PC-9 (cell line): ENCODE measurements around the gene PDK2. TPM values are rescaled to one million over a fixed set of nuclear protein-coding genes. Genes with fewer than 3 reads are reported as not detected.

Experiments used
- BruUV-seq: library from RNA; stranded (reverse); fragments of 400-500 nt; replicated peaks from 2 replicates; lab custom pipeline; 2021; lab: Mats Ljungman, UMichigan
- CTCF ChIA-PET: fragments of 300-600 bp; sonication (Branson Sonifier 250); formaldehyde crosslinking; loops from one replicate; lab custom pipeline; 2022; ENCODE audit warnings: antibody characterized with exemption; lab: Charles Lee
- POLR2A ChIA-PET: fragments of 300-600 bp; sonication (Branson Sonifier 250); formaldehyde crosslinking; loops from one replicate; lab custom pipeline; 2022; ENCODE audit warnings: antibody characterized with exemption; ENCODE audit not compliant: unreplicated experiment; lab: Charles Lee
- DNase-seq, 2 experiments: peaks; one replicate each; pipeline versions ENCODE4 v3.0.0 to v3.0.0-alpha.2; 2015 to 2022; ENCODE audit warnings: mixed read lengths in 1 of 2
- H2AFZ ChIP-seq: fragments of 200-600 bp; sonication (generic); 2 replicates; pipeline ENCODE4 v1.8.1; 2017; ENCODE audit warnings: antibody characterized with exemption
- H3F3A ChIP-seq: fragments of 200-600 bp; sonication (generic); 2 replicates; pipeline ENCODE4 v1.8.1; 2017; ENCODE audit warnings: antibody characterized with exemption, mild to moderate bottlenecking, low read depth; ENCODE audit not compliant: insufficient read depth
- H3K27ac ChIP-seq: fragments of 200-600 bp; sonication (generic); 2 replicates; pipeline ENCODE4 v1.6.1; 2016; ENCODE audit warnings: mixed run types
- H3K27me3 ChIP-seq: fragments of 200-600 bp; sonication (generic); 2 replicates; pipeline ENCODE4 v1.6.1; 2016; ENCODE audit warnings: low read depth, mixed run types; ENCODE audit not compliant: insufficient read depth
- H3K36me3 ChIP-seq: fragments of 200-600 bp; sonication (generic); 2 replicates; pipeline ENCODE4 v1.6.1; 2016; ENCODE audit warnings: low read depth, mixed run types
- H3K4me1 ChIP-seq: fragments of 200-600 bp; sonication (generic); replicated peaks from 2 replicates; pipeline ENCODE4 v1.6.1; 2016; ENCODE audit warnings: mixed run types; ENCODE audit not compliant: insufficient read depth
- H3K4me2 ChIP-seq: fragments of 200-600 bp; sonication (generic); 2 replicates; pipeline ENCODE4 v1.6.1; 2017; ENCODE audit warnings: mixed run types
- H3K4me3 ChIP-seq: fragments of 200-600 bp; sonication (generic); 2 replicates; pipeline ENCODE4 v1.6.1; 2016; ENCODE audit warnings: mixed run types
- H3K79me2 ChIP-seq: fragments of 200-600 bp; sonication (generic); 2 replicates; pipeline ENCODE4 v1.6.1; 2017; ENCODE audit warnings: low read depth, mixed run types
- H3K9me2 ChIP-seq: fragments of 200-600 bp; sonication (generic); 2 replicates; pipeline ENCODE4 v1.8.1; 2017; ENCODE audit warnings: mild to moderate bottlenecking; ENCODE audit not compliant: insufficient read depth
- H3K9me3 ChIP-seq: fragments of 200-600 bp; sonication (generic); 2 replicates; pipeline ENCODE4 v1.8.1; 2016; ENCODE audit warnings: low read depth; ENCODE audit not compliant: insufficient read depth
- H4K20me1 ChIP-seq: fragments of 200-600 bp; sonication (generic); 2 replicates; pipeline ENCODE4 v1.8.1; 2017; ENCODE audit not compliant: insufficient read depth
- EZH2 ChIP-seq: fragments of 200-600 bp; sonication (generic); IDR thresholded peaks from 2 replicates; pipeline ENCODE4 v1.8.0; 2017; ENCODE audit warnings: antibody characterized with exemption, low read depth
- intact Hi-C: fragments of 100-400 bp; cut with micrococcal nuclease; formaldehyde crosslinking; loops from one replicate; pipeline ENCODE4 v1.10.0; 2022; ENCODE audit not compliant: unreplicated experiment
- total RNA-seq: library from RNA; stranded (reverse); gene quantifications from 2 replicates; pipeline ENCODE4 v1.2.3, GENCODE V29; 2021
- TF ChIP-seq, protein P1 (sequence below): fragments of 200-600 bp; sonication (generic); conservative IDR thresholded peaks from 2 replicates; pipeline ENCODE4 v1.6.1; 2017; ENCODE audit warnings: mixed run types, antibody characterized with exemption, mild to moderate bottlenecking, moderate library complexity

The PDK2 gene
- total RNA-seq, 1 experiment from 2014 or later: 58.7 TPM

DNA sequence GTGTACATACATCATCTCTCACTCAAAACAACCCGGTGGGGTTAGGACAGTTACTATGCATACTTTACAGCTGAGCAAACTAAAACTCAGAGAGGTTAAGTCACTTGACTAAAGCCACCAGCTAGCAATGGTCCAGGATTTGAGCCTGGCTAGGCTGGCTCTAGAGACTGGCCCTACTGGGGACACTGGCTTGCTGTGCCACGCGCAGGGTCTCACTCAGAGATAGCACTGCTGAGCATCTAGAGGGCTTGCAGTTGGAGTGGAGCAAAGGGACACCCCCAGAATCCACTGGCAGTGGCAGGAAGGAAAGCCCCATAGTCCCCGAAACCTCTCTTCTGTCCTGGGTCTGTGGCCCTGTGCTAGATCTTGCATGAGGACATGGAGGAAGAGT lies 23.7 kb downstream of the PDK2 start:
- Histone ChIP-seq H4K20me1 (no peaks in the 10 kb centered on the region), H3K27me3 (peaks cover 43% of the 10 kb centered on the region), H3F3A (peaks cover 4% of the 10 kb centered on the region; the same call in 1 of the 2 replicates), H2AFZ (no peak overlapping the region), H3K4me1 (no peaks in the 10 kb centered on the region), H3K4me3 (no peak overlapping the region), H3K9me3 (no peaks in the 10 kb centered on the region), H3K27ac (no peak overlapping the region), H3K79me2 (no peaks in the 10 kb centered on the region), H3K9me2 (no peaks in the 10 kb centered on the region), H3K36me3 (no peaks in the 10 kb centered on the region), H3K4me2 (no peak overlapping the region)
- ChIA-PET POLR2A (no interaction called here), CTCF (no interaction called here)
- BruUV-seq: no TSS peak
- intact Hi-C loops: no loop called here
- TF ChIP-seq, protein P1, sequence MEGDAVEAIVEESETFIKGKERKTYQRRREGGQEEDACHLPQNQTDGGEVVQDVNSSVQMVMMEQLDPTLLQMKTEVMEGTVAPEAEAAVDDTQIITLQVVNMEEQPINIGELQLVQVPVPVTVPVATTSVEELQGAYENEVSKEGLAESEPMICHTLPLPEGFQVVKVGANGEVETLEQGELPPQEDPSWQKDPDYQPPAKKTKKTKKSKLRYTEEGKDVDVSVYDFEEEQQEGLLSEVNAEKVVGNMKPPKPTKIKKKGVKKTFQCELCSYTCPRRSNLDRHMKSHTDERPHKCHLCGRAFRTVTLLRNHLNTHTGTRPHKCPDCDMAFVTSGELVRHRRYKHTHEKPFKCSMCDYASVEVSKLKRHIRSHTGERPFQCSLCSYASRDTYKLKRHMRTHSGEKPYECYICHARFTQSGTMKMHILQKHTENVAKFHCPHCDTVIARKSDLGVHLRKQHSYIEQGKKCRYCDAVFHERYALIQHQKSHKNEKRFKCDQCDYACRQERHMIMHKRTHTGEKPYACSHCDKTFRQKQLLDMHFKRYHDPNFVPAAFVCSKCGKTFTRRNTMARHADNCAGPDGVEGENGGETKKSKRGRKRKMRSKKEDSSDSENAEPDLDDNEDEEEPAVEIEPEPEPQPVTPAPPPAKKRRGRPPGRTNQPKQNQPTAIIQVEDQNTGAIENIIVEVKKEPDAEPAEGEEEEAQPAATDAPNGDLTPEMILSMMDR: no peak
- no peak for TF ChIP-seq EZH2
- DNase-seq: no peak

DNA sequence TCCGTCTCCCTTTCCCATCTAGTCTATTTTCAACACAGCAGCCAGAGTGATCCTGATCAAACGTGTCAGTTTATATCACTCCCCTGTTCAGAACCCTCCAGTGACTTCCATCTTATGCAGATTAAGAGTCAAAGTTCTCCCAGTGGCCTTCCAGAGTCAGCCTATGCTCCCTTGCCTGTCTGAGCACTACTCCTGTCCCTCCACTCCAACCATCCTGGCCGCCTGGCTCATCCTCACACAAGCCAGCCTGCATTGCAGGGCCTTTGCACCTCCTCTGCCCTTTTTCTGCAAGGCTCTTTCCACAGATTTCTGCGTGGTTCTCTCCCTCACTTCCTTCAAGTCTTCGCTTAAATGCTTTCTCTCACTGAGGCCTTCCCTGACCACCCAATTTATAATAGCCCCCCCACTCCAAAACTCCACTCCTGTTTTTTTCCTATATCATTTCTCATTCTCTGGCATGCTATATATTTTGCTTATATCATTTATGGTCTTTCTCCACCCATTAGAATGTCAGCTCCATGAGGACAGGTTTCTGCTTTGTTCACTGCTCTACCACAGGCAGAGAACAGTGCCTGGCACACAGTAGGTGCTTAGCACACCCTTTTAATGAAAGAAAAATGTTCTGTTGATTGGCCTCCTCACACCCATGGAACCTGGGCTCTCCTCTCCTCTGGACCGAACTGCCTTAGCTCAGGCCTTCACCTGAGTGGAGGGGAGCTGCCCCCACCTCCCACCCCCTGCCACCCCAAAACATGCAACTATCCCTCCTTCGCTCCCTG lies 25.5 kb downstream of the PDK2 start:
- Histone ChIP-seq H3K4me1 (no peaks in the 10 kb centered on the region), H4K20me1 (no peaks in the 10 kb centered on the region), H3K27ac (no peak overlapping the region), H2AFZ (no peak overlapping the region), H3K79me2 (no peaks in the 10 kb centered on the region), H3F3A (peaks cover 4% of the 10 kb centered on the region; the same call in 1 of the 2 replicates), H3K4me3 (no peak overlapping the region), H3K36me3 (no peaks in the 10 kb centered on the region), H3K27me3 (peaks cover 43% of the 10 kb centered on the region), H3K9me2 (no peaks in the 10 kb centered on the region), H3K4me2 (no peak overlapping the region), H3K9me3 (no peaks in the 10 kb centered on the region)
- CTCF ChIA-PET: no interaction called here
- TF ChIP-seq, protein P1: no peak
- TF ChIP-seq EZH2: no peak
- intact Hi-C loops: no loop called here
- POLR2A ChIA-PET: no interaction called here
- no TSS peak for BruUV-seq
- DNase-seq: no peak

DNA sequence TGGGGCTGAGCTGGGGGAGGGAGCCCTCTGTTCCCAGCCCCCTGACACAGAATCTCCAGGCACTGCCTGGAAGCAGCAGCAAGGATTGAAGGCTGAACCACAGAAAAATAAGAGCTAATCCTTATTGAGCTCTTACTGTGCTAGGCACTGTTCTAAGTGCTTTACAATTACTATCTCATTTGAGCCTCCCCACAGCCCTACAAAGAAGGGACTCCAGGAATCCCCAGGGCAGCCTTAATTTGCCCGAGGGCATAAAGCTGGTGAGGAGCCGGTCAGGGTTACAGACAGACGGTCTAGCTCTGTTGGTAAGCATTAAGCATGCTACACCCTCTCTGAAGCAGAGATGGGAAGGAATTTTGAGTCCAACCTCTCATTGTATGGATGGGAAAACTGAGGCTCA lies 27.8 kb downstream of the PDK2 start:
- POLR2A ChIA-PET: interaction anchor here (0.5 kb wide), 2 partner anchors 324 to 419 kb away, joined by 3 read pairs; no protein-coding TSS in a partner anchor
- Histone ChIP-seq H3K9me3 (no peaks in the 10 kb centered on the region), H3K36me3 (no peaks in the 10 kb centered on the region), H3K4me2 (no peak overlapping the region), H3K9me2 (no peaks in the 10 kb centered on the region), H2AFZ (no peak overlapping the region), H3K27ac (no peak overlapping the region), H3K79me2 (no peaks in the 10 kb centered on the region), H3K4me3 (no peak overlapping the region), H4K20me1 (no peaks in the 10 kb centered on the region), H3K4me1 (no peaks in the 10 kb centered on the region), H3F3A (peaks cover 4% of the 10 kb centered on the region; the same call in 1 of the 2 replicates), H3K27me3 (peaks cover 38% of the 10 kb centered on the region)
- BruUV-seq: no TSS peak
- no peak for DNase-seq
- intact Hi-C loops: no loop called here
- CTCF ChIA-PET: interaction anchor here (0.6 to 0.7 kb wide), 2 partner anchors 12 to 170 kb away, joined by 3 read pairs; no protein-coding TSS in a partner anchor
- no peak for TF ChIP-seq EZH2
- TF ChIP-seq, protein P1: no peak
